ENCODE data around the gene LAGE3. TPM values are rescaled to one million over a fixed set of nuclear protein-coding genes. Genes with fewer than 3 reads are reported as not detected.

The LAGE3 gene
- total RNA-seq, 1 donor from 2014 or later = 27.7 TPM

- no peak for DNase-seq (ENCODE audit: extremely low spot score in 2 of 2)
- H3K36me3 ChIP-seq = peaks cover 0 to 51% of the 10 kb centered on the region in 2 donors
- intact Hi-C loops (cut with DNase I) = no loop called here
- no peaks in the 10 kb centered on the region for H3K27me3 ChIP-seq
- no peaks in the 10 kb centered on the region for H3K4me1 ChIP-seq
- no peak overlapping the region for H3K27ac ChIP-seq
- H3K4me3 ChIP-seq = no peak overlapping the region
- TF ChIP-seq POLR2A (IDR thresholded peaks at IDR 0.05) (no peak), POLR2AphosphoS5 (IDR thresholded peaks at IDR 0.05; ENCODE audit: insufficient read depth in 1 of 2, low read depth in 1 of 2) (no peak)
- TF ChIP-seq, protein P1, sequence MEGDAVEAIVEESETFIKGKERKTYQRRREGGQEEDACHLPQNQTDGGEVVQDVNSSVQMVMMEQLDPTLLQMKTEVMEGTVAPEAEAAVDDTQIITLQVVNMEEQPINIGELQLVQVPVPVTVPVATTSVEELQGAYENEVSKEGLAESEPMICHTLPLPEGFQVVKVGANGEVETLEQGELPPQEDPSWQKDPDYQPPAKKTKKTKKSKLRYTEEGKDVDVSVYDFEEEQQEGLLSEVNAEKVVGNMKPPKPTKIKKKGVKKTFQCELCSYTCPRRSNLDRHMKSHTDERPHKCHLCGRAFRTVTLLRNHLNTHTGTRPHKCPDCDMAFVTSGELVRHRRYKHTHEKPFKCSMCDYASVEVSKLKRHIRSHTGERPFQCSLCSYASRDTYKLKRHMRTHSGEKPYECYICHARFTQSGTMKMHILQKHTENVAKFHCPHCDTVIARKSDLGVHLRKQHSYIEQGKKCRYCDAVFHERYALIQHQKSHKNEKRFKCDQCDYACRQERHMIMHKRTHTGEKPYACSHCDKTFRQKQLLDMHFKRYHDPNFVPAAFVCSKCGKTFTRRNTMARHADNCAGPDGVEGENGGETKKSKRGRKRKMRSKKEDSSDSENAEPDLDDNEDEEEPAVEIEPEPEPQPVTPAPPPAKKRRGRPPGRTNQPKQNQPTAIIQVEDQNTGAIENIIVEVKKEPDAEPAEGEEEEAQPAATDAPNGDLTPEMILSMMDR (IDR thresholded peaks at IDR 0.05) = no peak
- H3K9me3 ChIP-seq = no peaks in the 10 kb centered on the region
Observed at GRCh38 chrX:154469880-154470279, 9.2 kb downstream of the LAGE3 start.

DNA sequence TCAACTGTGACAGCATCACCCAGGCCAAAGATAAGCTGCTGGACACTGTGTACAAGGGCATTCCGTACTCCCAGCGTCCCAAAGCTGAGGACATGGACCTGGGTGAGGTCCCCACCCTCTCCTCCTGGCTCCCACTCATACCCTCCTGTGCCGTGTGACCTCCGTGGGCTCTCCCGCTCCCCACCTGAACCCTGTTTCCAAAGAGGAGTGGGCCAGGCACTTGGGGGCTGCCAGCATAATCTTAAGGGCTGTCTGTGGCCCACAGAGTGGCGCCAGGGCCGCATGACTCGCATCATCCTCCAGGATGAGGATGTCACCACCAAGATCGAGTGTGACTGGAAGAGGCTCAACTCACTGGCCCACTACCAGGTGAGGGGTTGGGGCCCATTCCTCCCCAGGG lies 10.0 kb downstream of the LAGE3 start:
- intact Hi-C loops (cut with DNase I) = no loop called here
- H3K36me3 ChIP-seq = peaks cover 0 to 56% of the 10 kb centered on the region in 2 donors
- H3K27ac ChIP-seq = no peak overlapping the region
- no peak overlapping the region for H3K4me3 ChIP-seq
- no peaks in the 10 kb centered on the region for H3K27me3 ChIP-seq
- no peaks in the 10 kb centered on the region for H3K4me1 ChIP-seq
- H3K9me3 ChIP-seq = no peaks in the 10 kb centered on the region
- DNase-seq (ENCODE audit: extremely low spot score in 2 of 2) = no peak
- TF ChIP-seq, protein P1 (IDR thresholded peaks at IDR 0.05) = no peak
- TF ChIP-seq POLR2AphosphoS5 (IDR thresholded peaks at IDR 0.05; ENCODE audit: insufficient read depth in 1 of 2, low read depth in 1 of 2) (no peak), POLR2A (IDR thresholded peaks at IDR 0.05) (no peak)

GRCh38 chrX:154468217-154468616 lies 10.9 kb downstream of the LAGE3 start:
- no peaks in the 10 kb centered on the region for H3K4me1 ChIP-seq

DNA sequence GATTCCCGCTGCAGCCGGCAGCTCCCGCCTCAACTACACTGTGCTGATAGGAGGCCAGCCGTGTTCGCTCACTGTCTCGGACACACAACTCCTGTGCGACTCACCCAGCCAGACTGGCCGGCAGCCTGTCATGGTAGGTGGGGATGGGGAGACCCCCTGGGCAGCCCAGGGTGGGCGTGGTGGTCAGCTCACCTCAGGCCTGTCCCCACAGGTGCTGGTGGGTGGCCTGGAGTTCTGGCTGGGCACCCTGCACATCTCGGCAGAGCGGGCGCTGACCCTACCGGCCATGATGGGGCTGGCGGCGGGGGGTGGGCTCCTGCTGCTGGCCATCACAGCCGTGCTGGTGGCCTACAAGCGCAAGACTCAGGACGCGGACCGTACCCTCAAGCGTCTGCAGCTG lies 11.5 kb downstream of the LAGE3 start:
- TF ChIP-seq, protein P1 (IDR thresholded peaks at IDR 0.05) = no peak
- no peak for TF ChIP-seq POLR2A (IDR thresholded peaks at IDR 0.05)
- H3K4me1 ChIP-seq = no peaks in the 10 kb centered on the region
- H3K27ac ChIP-seq = no peak overlapping the region
- H3K36me3 ChIP-seq = peaks cover 0 to 56% of the 10 kb centered on the region in 2 donors
- intact Hi-C loops (cut with DNase I) = no loop called here
- no peak overlapping the region for H3K4me3 ChIP-seq
- H3K9me3 ChIP-seq = no peaks in the 10 kb centered on the region
- DNase-seq (ENCODE audit: extremely low spot score in 2 of 2) = no peak
- no peaks in the 10 kb centered on the region for H3K27me3 ChIP-seq

More at GRCh38 chrX:154468217-154468616, 10.9 kb downstream of the LAGE3 start:
- TF ChIP-seq POLR2A (IDR thresholded peaks at IDR 0.05) (no peak), POLR2AphosphoS5 (IDR thresholded peaks at IDR 0.05; ENCODE audit: insufficient read depth in 1 of 2, low read depth in 1 of 2) (no peak)
- TF ChIP-seq, protein P1 (IDR thresholded peaks at IDR 0.05) = no peak
- Histone ChIP-seq H3K9me3 (no peaks in the 10 kb centered on the region), H3K27ac (no peak overlapping the region), H3K27me3 (no peaks in the 10 kb centered on the region), H3K4me3 (no peak overlapping the region), H3K36me3 (peaks cover 0 to 56% of the 10 kb centered on the region in 2 donors)
- DNase-seq (ENCODE audit: extremely low spot score in 2 of 2) = no peak
- intact Hi-C loops (cut with DNase I) = no loop called here

DNA sequence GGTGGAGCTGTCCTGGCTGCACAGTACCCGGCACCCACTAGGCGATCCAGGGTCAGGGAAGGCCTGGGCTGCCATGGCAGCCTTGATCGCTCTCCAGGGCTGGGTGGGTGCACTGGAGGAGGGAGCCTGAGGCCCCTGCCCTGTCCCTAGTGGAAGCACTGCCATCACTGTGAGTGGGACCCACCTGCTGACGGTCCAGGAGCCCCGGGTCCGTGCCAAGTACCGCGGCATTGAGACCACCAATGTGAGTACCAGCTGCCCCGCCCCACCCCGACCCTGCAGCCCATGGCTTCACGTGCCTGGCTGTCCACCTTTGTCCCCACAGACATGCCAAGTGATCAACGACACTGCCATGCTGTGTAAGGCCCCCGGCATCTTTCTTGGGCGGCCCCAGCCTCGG lies 12.2 kb downstream of the LAGE3 start:
- Histone ChIP-seq H3K27ac (no peak overlapping the region), H3K9me3 (no peaks in the 10 kb centered on the region), H3K4me1 (no peaks in the 10 kb centered on the region), H3K36me3 (peaks cover 0 to 56% of the 10 kb centered on the region in 2 donors), H3K27me3 (no peaks in the 10 kb centered on the region), H3K4me3 (no peak overlapping the region)
- no peak for TF ChIP-seq POLR2AphosphoS5 (IDR thresholded peaks at IDR 0.05; ENCODE audit: insufficient read depth in 1 of 2, low read depth in 1 of 2)
- TF ChIP-seq, protein P1 (IDR thresholded peaks at IDR 0.05) = no peak
- no peak for TF ChIP-seq POLR2A (IDR thresholded peaks at IDR 0.05)
- DNase-seq (ENCODE audit: extremely low spot score in 2 of 2) = no peak
- intact Hi-C loops (cut with DNase I) = no loop called here
